ENCODE data around the gene ZIC4.

Gene ZIC4

GRCh38 chr3:147410526-147411237 lies 4.3 kb upstream of the ZIC4 start:
- H3K9me3 ChIP-seq (ENCODE audit: control insufficient read depth, insufficient read depth, low read depth, low read length): no peaks in the 10 kb centered on the region
- H3K27me3 ChIP-seq (ENCODE audit: control insufficient read depth, insufficient read depth, low read length): peaks cover 100% of the 10 kb centered on the region
- H3K36me3 ChIP-seq (ENCODE audit: control insufficient read depth, insufficient read depth, low read length): no peaks in the 10 kb centered on the region
- no peak overlapping the region for H3K27ac ChIP-seq (ENCODE audit: low read depth, low read length)
- no peak overlapping the region for H3K9ac ChIP-seq (ENCODE audit: low read length)
- H3K4me1 ChIP-seq (ENCODE audit: control insufficient read depth, insufficient read depth, low read length): peaks cover 68% of the 10 kb centered on the region
- peak overlapping the region; percentile 59 for H3K4me3 ChIP-seq (ENCODE audit: low read depth, low read length)

GRCh38 chr3:147410116-147410525 lies 3.8 kb upstream of the ZIC4 start:
- Histone ChIP-seq H3K9ac (ENCODE audit: low read length) (no peak overlapping the region), H3K4me3 (ENCODE audit: low read depth, low read length) (peak overlapping the region; percentile 59)

GRCh38 chr3:147409143-147410115 lies 3.1 kb upstream of the ZIC4 start, which contains the start of gene ZIC1:
ZIC1 (plus strand) TSS chr3:147409365; CDS start chr3:147410113, 748 bp downstream.
- Histone ChIP-seq H3K4me3 (ENCODE audit: low read depth, low read length) (peak within 1 kb of the TSS; percentile 60), H3K27me3 (ENCODE audit: control insufficient read depth, insufficient read depth, low read length) (peaks cover 100% of the 10 kb centered on the region)

More at GRCh38 chr3:147410116-147410525, 3.8 kb upstream of the ZIC4 start:
- Histone ChIP-seq H3K27me3 (ENCODE audit: control insufficient read depth, insufficient read depth, low read length) (peaks cover 100% of the 10 kb centered on the region), H3K9me3 (ENCODE audit: control insufficient read depth, insufficient read depth, low read depth, low read length) (no peaks in the 10 kb centered on the region), H3K27ac (ENCODE audit: low read depth, low read length) (no peak overlapping the region), H3K4me1 (ENCODE audit: control insufficient read depth, insufficient read depth, low read length) (peaks cover 69% of the 10 kb centered on the region), H3K36me3 (ENCODE audit: control insufficient read depth, insufficient read depth, low read length) (no peaks in the 10 kb centered on the region)

GRCh38 chr3:147408188-147409100 lies 2.1 kb upstream of the ZIC4 start:
- no peak overlapping the region for H3K27ac ChIP-seq (ENCODE audit: low read depth, low read length)
- no peaks in the 10 kb centered on the region for H3K36me3 ChIP-seq (ENCODE audit: control insufficient read depth, insufficient read depth, low read length)
- H3K9me3 ChIP-seq (ENCODE audit: control insufficient read depth, insufficient read depth, low read depth, low read length): no peaks in the 10 kb centered on the region
- no peak overlapping the region for H3K9ac ChIP-seq (ENCODE audit: low read length)
- peaks cover 100% of the 10 kb centered on the region for H3K27me3 ChIP-seq (ENCODE audit: control insufficient read depth, insufficient read depth, low read length)
- peak overlapping the region; percentile 60 for H3K4me3 ChIP-seq (ENCODE audit: low read depth, low read length)
- peaks cover 82% of the 10 kb centered on the region for H3K4me1 ChIP-seq (ENCODE audit: control insufficient read depth, insufficient read depth, low read length)

More at GRCh38 chr3:147409143-147410115, 3.1 kb upstream of the ZIC4 start, which contains the start of gene ZIC1:
- H3K4me1 ChIP-seq (ENCODE audit: control insufficient read depth, insufficient read depth, low read length): peaks cover 76% of the 10 kb centered on the region
- no peak within 1 kb of the TSS for H3K27ac ChIP-seq (ENCODE audit: low read depth, low read length)
- no peaks in the 10 kb centered on the region for H3K36me3 ChIP-seq (ENCODE audit: control insufficient read depth, insufficient read depth, low read length)
- no peak within 1 kb of the TSS for H3K9ac ChIP-seq (ENCODE audit: low read length)
- no peaks in the 10 kb centered on the region for H3K9me3 ChIP-seq (ENCODE audit: control insufficient read depth, insufficient read depth, low read depth, low read length)

- peaks cover 100% of the 10 kb centered on the region for H3K27me3 ChIP-seq (ENCODE audit: control insufficient read depth, insufficient read depth, low read length)
- H3K9me3 ChIP-seq (ENCODE audit: control insufficient read depth, insufficient read depth, low read depth, low read length): no peaks in the 10 kb centered on the region
- H3K27ac ChIP-seq (ENCODE audit: low read depth, low read length): no peak overlapping the region
- H3K9ac ChIP-seq (ENCODE audit: low read length): no peak overlapping the region
- no peaks in the 10 kb centered on the region for H3K36me3 ChIP-seq (ENCODE audit: control insufficient read depth, insufficient read depth, low read length)
- peak overlapping the region; percentile 60 for H3K4me3 ChIP-seq (ENCODE audit: low read depth, low read length)
- H3K4me1 ChIP-seq (ENCODE audit: control insufficient read depth, insufficient read depth, low read length): peaks cover 74% of the 10 kb centered on the region
Measured at GRCh38 chr3:147407498-147408187, 1.3 kb upstream of the ZIC4 start.

GRCh38 chr3:147407114-147407497 lies 763 bp upstream of the ZIC4 start:
- H3K4me1 ChIP-seq (ENCODE audit: control insufficient read depth, insufficient read depth, low read length): peaks cover 72% of the 10 kb centered on the region
- no peak overlapping the region for H3K4me3 ChIP-seq (ENCODE audit: low read depth, low read length)
- no peak overlapping the region for H3K9ac ChIP-seq (ENCODE audit: low read length)
- peaks cover 100% of the 10 kb centered on the region for H3K27me3 ChIP-seq (ENCODE audit: control insufficient read depth, insufficient read depth, low read length)
- H3K9me3 ChIP-seq (ENCODE audit: control insufficient read depth, insufficient read depth, low read depth, low read length): no peaks in the 10 kb centered on the region
- no peaks in the 10 kb centered on the region for H3K36me3 ChIP-seq (ENCODE audit: control insufficient read depth, insufficient read depth, low read length)
- H3K27ac ChIP-seq (ENCODE audit: low read depth, low read length): no peak overlapping the region

GRCh38 chr3:147405231-147406027 lies 914 bp downstream of the ZIC4 start:
- no peak overlapping the region for H3K9ac ChIP-seq (ENCODE audit: low read length)
- peak overlapping the region; percentile 6 for H3K4me3 ChIP-seq (ENCODE audit: low read depth, low read length)
- no peaks in the 10 kb centered on the region for H3K9me3 ChIP-seq (ENCODE audit: control insufficient read depth, insufficient read depth, low read depth, low read length)
- no peaks in the 10 kb centered on the region for H3K36me3 ChIP-seq (ENCODE audit: control insufficient read depth, insufficient read depth, low read length)
- H3K27ac ChIP-seq (ENCODE audit: low read depth, low read length): no peak overlapping the region
- peaks cover 100% of the 10 kb centered on the region for H3K27me3 ChIP-seq (ENCODE audit: control insufficient read depth, insufficient read depth, low read length)
- H3K4me1 ChIP-seq (ENCODE audit: control insufficient read depth, insufficient read depth, low read length): peaks cover 73% of the 10 kb centered on the region

- Histone ChIP-seq H3K27me3 (ENCODE audit: control insufficient read depth, insufficient read depth, low read length) (peaks cover 100% of the 10 kb centered on the region), H3K9ac (ENCODE audit: low read length) (no peak overlapping the region)
Measured at GRCh38 chr3:147404800-147405230, 1.5 kb downstream of the ZIC4 start.

GRCh38 chr3:147404000-147404799 lies 2.1 kb downstream of the ZIC4 start:
- Histone ChIP-seq H3K27me3 (ENCODE audit: control insufficient read depth, insufficient read depth, low read length) (peaks cover 100% of the 10 kb centered on the region), H3K27ac (ENCODE audit: low read depth, low read length) (no peak overlapping the region), H3K4me1 (ENCODE audit: control insufficient read depth, insufficient read depth, low read length) (peaks cover 64% of the 10 kb centered on the region)

More at GRCh38 chr3:147404800-147405230, 1.5 kb downstream of the ZIC4 start:
- no peaks in the 10 kb centered on the region for H3K36me3 ChIP-seq (ENCODE audit: control insufficient read depth, insufficient read depth, low read length)
- H3K9me3 ChIP-seq (ENCODE audit: control insufficient read depth, insufficient read depth, low read depth, low read length): no peaks in the 10 kb centered on the region
- no peak overlapping the region for H3K27ac ChIP-seq (ENCODE audit: low read depth, low read length)
- peak overlapping the region; percentile 6 for H3K4me3 ChIP-seq (ENCODE audit: low read depth, low read length)
- H3K4me1 ChIP-seq (ENCODE audit: control insufficient read depth, insufficient read depth, low read length): peaks cover 68% of the 10 kb centered on the region

More at GRCh38 chr3:147404000-147404799, 2.1 kb downstream of the ZIC4 start:
- no peak overlapping the region for H3K9ac ChIP-seq (ENCODE audit: low read length)
- H3K9me3 ChIP-seq (ENCODE audit: control insufficient read depth, insufficient read depth, low read depth, low read length): no peaks in the 10 kb centered on the region
- H3K4me3 ChIP-seq (ENCODE audit: low read depth, low read length): peak overlapping the region; percentile 6; the same call in 1 of the 2 replicates
- H3K36me3 ChIP-seq (ENCODE audit: control insufficient read depth, insufficient read depth, low read length): no peaks in the 10 kb centered on the region
